GM23338 (cell line): Measurements from ENCODE around the gene KRT15.
A peak's percentile ranks its signal among the peaks of the same experiment; 100 is the strongest.

Source experiments
- CREB1 ChIP-seq: fragments of 250-450 bp; sonication (Bioruptor Pico); IDR thresholded peaks from 2 replicates; pipeline ENCODE4 v1.5.0; 2020; ENCODE audit warnings: low read depth, mild to moderate bottlenecking, moderate library complexity
- EZH2 ChIP-seq: fragments of 200-600 bp; sonication (generic); IDR thresholded peaks from one replicate; pipeline ENCODE4 v1.8.0; 2017; ENCODE audit warnings: antibody characterized with exemption, mild to moderate bottlenecking, low read depth; ENCODE audit not compliant: unreplicated experiment
- EZH2phosphoT487 ChIP-seq: fragments of 200-600 bp; sonication (generic); IDR thresholded peaks from one replicate; pipeline ENCODE4 v1.8.1; 2018; ENCODE audit warnings: antibody characterized with exemption; ENCODE audit not compliant: unreplicated experiment
- JUNB ChIP-seq: IDR thresholded peaks from one replicate; pipeline ENCODE4 v1.6.1; 2016; ENCODE audit warnings: antibody characterized with exemption; ENCODE audit not compliant: unreplicated experiment
- NANOG ChIP-seq: IDR thresholded peaks from 2 replicates; pipeline ENCODE4 v1.6.1; 2016; ENCODE audit warnings: antibody characterized with exemption, borderline replicate concordance
- POLR2AphosphoS5 ChIP-seq: IDR thresholded peaks from 2 replicates; pipeline ENCODE4 v1.6.1; 2016; ENCODE audit warnings: antibody characterized with exemption, low read depth
- ZNF331 ChIP-seq: fragments of 250-450 bp; sonication (Bioruptor Pico); IDR thresholded peaks from 2 replicates; pipeline ENCODE4 v1.5.0; 2020; ENCODE audit warnings: low read depth, mild to moderate bottlenecking, moderate library complexity
- TF ChIP-seq, protein P1 (sequence below), 2 experiments: fragments of 200-600 bp in 1 of 2; sonication (generic) in 1 of 2; conservative IDR thresholded peaks; 2 replicates each; pipeline versions ENCODE4 v1.5.1 to v1.6.1; 2016 to 2017; ENCODE audit warnings: antibody characterized with exemption in 2 of 2, low read depth in 2 of 2, mild to moderate bottlenecking in 2 of 2, moderate library complexity in 1 of 2
- TF ChIP-seq, protein P2 (sequence below): IDR thresholded peaks from 2 replicates; pipeline ENCODE4 v1.6.1; 2016; ENCODE audit warnings: antibody characterized with exemption
- TF ChIP-seq, protein P3 (sequence below): IDR thresholded peaks from one replicate; pipeline ENCODE4 v1.6.1; 2018; ENCODE audit warnings: antibody characterized with exemption; ENCODE audit not compliant: unreplicated experiment

DNA sequence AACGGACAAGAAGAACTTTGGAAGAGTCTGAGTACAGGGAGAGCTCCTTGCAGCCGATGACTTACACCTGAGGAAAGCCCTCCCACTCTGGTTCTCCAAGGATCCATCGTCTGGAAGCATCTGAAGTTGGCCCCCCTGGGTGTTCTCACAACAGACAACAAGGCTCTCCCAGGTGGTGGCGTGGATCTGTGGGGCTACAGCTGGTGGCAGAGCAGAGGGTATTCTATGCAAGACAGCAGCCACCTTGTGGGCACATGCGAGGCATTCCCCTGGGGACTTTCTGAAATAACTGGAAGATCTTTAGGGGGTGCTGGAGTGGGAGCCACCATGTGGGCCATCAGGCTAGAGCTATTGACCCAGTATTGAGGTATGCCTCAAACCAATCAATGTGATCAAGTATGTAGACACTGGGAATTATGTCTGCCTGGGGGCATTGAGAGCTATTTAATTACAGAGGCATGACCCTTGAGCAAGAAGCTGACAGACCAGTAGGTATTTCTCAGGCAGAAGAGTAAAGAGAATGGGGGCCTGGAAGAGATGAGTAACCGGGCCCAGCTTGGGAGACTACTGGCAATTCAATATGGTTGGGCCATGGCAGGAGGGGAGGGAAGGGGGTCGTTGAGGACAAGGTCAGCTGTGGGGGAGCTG is 16.3 kb upstream of the KRT15 start:
- TF ChIP-seq EZH2phosphoT487: no peak
- TF ChIP-seq POLR2AphosphoS5: no peak
- TF ChIP-seq EZH2: no peak
- no peak for TF ChIP-seq CREB1 (CRISPR knock-in tag)
- TF ChIP-seq, protein P1, sequence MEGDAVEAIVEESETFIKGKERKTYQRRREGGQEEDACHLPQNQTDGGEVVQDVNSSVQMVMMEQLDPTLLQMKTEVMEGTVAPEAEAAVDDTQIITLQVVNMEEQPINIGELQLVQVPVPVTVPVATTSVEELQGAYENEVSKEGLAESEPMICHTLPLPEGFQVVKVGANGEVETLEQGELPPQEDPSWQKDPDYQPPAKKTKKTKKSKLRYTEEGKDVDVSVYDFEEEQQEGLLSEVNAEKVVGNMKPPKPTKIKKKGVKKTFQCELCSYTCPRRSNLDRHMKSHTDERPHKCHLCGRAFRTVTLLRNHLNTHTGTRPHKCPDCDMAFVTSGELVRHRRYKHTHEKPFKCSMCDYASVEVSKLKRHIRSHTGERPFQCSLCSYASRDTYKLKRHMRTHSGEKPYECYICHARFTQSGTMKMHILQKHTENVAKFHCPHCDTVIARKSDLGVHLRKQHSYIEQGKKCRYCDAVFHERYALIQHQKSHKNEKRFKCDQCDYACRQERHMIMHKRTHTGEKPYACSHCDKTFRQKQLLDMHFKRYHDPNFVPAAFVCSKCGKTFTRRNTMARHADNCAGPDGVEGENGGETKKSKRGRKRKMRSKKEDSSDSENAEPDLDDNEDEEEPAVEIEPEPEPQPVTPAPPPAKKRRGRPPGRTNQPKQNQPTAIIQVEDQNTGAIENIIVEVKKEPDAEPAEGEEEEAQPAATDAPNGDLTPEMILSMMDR (conservative IDR thresholded peaks at IDR 0.05; ENCODE audit: low read depth in 2 of 2): peak; percentile 17 to 20; a peak in 1 of 4 replicates
- TF ChIP-seq, protein P2, sequence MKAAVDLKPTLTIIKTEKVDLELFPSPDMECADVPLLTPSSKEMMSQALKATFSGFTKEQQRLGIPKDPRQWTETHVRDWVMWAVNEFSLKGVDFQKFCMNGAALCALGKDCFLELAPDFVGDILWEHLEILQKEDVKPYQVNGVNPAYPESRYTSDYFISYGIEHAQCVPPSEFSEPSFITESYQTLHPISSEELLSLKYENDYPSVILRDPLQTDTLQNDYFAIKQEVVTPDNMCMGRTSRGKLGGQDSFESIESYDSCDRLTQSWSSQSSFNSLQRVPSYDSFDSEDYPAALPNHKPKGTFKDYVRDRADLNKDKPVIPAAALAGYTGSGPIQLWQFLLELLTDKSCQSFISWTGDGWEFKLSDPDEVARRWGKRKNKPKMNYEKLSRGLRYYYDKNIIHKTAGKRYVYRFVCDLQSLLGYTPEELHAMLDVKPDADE: no peak
- TF ChIP-seq, protein P3, sequence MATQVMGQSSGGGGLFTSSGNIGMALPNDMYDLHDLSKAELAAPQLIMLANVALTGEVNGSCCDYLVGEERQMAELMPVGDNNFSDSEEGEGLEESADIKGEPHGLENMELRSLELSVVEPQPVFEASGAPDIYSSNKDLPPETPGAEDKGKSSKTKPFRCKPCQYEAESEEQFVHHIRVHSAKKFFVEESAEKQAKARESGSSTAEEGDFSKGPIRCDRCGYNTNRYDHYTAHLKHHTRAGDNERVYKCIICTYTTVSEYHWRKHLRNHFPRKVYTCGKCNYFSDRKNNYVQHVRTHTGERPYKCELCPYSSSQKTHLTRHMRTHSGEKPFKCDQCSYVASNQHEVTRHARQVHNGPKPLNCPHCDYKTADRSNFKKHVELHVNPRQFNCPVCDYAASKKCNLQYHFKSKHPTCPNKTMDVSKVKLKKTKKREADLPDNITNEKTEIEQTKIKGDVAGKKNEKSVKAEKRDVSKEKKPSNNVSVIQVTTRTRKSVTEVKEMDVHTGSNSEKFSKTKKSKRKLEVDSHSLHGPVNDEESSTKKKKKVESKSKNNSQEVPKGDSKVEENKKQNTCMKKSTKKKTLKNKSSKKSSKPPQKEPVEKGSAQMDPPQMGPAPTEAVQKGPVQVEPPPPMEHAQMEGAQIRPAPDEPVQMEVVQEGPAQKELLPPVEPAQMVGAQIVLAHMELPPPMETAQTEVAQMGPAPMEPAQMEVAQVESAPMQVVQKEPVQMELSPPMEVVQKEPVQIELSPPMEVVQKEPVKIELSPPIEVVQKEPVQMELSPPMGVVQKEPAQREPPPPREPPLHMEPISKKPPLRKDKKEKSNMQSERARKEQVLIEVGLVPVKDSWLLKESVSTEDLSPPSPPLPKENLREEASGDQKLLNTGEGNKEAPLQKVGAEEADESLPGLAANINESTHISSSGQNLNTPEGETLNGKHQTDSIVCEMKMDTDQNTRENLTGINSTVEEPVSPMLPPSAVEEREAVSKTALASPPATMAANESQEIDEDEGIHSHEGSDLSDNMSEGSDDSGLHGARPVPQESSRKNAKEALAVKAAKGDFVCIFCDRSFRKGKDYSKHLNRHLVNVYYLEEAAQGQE: no peak
- no peak for TF ChIP-seq ZNF331 (CRISPR knock-in tag)
- no peak for TF ChIP-seq JUNB
- TF ChIP-seq NANOG: no peak
